ENCODE results near the gene SYNGR2.

DNA sequence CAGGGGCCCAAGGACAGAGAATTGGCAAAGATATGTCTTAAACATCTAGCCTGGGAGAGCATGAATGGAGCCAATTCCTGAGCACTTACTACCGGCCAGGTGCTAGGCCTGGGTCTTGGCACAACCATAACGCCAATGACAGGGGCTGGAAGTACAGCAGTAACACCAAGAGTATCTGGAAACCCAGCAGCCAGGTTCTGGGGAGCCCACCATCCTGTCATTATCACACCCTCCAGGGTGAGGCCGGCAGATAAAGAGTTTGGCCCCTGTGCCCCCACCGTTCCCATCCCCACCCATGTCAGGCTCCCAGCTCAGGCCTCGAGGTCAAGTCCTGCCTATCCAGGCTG, 38.3 kb upstream of the SYNGR2 start:
- TF ChIP-seq POLR2A (IDR thresholded peaks at IDR 0.05; ENCODE audit: low read length) (no peak), GATA1 (IDR thresholded peaks at IDR 0.05; ENCODE audit: low read depth, low read length) (no peak)
